Activated effector memory CD4-positive, alpha-beta T cell treated with Interleukin-2 at 50 U/mL for 16 hours (primary cell): ENCODE results near the gene AIRE.
"Not testable (repeated sequence)": the region's sequence is repeated elsewhere in the genome, so short reads cannot be mapped to it uniquely, and the experiment has no call there.

ENCODE experiments used
- DNase-seq: peaks from one replicate; pipeline ENCODE4 v3.0.0-alpha.2; 2020

Gene AIRE

DNA sequence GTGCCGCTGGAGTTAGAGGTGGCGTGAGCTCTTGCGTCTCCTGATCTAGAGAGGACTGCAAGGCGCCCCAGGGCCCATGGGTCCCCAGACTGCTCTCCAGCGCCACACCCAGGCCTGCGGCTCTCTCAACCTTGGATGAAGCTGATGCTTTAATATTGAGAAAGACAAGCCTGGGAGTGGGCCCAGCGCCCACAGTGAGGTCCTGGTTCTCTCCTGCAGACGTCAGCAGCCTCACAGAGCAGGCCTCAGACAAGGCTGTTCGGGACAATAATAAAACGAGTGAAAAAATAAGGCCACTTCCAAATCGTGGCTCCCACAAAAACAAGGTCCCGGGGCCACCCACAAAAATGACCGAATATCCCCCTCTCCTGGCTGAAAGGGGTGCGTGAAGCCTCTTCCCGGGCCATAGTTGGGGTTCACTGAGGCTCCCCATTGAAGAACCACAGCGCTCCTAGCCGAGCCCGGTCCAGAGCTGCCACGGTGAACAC lies 18.0 kb upstream of the AIRE start:
- no peak for DNase-seq

DNA sequence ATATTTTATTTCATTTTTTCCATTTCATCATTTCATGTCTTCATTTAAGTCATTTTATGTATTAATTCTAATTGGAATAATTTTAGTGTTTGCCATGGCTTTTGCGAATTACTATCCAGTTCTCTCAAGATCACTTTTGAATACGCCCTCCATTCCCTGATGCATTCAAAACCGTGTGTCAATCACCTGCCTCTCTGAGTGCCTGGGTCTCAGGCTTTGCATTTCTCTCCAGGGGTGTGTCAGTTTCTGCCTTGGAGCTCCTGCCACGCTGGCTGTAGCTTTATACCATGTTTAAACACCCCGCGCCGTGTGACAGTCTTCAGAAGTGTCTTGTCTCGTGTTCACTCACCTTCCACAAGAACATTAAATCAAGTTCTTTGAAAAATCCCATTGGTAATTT lies 16.6 kb upstream of the AIRE start:
- no peak for DNase-seq

GRCh38 chr21:44271558-44272283 lies 14.0 kb upstream of the AIRE start:
- no peak for DNase-seq

- DNase-seq, result no peak
Observed at GRCh38 chr21:44272284-44272858, 13.3 kb upstream of the AIRE start.

GRCh38 chr21:44273046-44273445 lies 12.6 kb upstream of the AIRE start:
- DNase-seq, result no peak

DNA sequence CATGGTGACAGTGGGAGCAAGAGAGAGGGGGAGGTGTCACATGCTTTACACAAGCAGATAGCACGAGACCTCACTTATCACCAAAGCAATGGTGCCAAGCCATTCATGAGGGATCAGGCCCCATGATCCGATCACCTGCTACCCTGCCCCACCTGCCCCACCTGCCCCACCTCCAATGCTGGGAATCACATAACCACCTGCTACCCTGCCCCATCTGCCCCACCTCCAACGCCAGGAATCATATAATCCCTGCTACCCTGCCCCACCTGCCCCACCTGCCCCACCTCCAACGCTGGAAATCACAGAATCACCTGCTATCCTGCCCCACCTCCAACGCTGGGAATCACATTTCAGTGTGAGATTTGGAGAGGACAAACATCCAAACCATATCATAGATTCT lies 10.6 kb upstream of the AIRE start:
- no peak for DNase-seq

DNA sequence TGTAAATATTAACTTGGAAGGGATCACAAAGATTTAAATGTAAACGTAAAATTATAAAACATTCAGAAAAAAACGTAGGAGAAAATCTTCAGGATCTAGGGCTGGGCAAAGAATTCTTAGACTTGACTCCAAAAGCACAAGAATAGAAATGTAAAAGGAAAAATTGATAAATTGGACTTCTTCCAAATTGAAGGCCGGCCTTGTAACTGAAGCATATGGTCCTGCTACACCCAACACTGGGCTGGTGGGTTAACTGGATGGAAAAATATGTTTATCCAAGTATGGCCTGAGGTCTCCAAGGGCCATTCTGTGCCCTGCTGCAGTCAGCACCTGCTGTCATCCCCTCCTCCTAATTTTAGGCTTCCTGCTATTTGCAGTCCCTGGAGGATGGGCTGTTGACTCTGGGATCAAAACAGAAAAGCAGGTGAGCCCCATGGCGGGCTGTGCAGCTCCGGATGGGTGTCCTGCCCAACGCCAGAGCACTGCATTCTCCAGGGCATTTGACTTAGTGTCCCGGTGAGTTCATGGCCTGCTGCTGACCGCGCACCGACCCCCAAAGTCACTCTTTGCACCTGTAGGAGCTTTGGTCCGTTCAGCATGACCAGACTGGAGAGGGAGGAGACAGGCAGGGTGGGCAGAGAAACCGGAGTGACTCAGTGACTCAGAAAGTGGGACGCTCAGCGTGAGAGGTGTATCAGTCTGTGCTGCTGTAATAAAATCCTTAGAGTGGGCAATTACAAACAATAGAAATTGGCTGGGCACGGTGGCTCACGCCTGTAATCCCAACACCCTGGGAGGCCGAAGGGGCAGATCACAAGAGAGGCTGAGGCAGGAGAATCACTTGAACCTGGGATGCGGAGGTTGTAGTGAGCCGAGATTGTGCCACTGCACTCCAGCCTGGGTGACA lies 6.1 kb upstream of the AIRE start:
- no peak for DNase-seq

DNA sequence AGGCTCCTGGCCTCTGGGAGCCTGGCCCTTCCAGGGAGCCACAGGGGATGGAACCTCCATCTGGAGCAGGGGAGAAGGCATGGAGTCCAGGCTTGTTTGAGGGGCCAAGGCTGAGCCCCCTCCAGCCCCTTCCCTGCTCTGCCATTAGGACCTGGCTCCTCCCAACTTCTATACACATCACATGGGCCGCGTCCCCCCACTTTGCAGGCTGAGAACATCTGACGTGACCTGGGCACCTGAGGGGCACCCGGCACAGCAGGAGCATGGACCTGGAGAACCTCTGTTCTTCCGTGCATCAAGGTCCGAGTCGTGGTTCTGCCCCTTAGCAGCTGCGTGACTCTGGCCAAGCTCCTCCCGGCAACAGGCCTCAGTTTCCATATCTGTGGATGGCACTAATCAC lies 3.9 kb upstream of the AIRE start:
- DNase-seq, result no peak

GRCh38 chr21:44282370-44282769 lies 3.3 kb upstream of the AIRE start:
- DNase-seq, result no peak

GRCh38 chr21:44283211-44283785 lies 2.4 kb upstream of the AIRE start:
- DNase-seq, result not testable (repeated sequence)

DNA sequence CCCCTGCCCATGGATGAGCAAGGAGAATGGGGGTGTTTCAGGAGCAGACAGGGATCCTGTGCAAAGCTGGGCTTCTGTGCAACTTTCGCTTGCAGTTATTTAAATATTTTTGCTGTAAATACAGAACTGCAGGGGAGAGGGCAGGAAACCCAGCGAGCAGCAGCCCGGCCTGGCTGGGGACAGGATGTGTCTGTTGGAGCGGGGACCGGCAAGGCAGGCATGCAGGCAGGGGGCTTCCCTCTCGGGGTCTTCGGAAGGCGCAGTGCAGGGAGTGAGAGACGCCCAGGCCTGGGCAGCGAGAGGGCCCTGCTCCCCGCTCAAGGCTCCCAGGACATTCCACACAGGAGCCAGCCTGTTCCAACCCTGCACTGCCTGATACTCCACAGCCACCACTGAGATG lies 1.7 kb upstream of the AIRE start:
- DNase-seq, result no peak

DNA sequence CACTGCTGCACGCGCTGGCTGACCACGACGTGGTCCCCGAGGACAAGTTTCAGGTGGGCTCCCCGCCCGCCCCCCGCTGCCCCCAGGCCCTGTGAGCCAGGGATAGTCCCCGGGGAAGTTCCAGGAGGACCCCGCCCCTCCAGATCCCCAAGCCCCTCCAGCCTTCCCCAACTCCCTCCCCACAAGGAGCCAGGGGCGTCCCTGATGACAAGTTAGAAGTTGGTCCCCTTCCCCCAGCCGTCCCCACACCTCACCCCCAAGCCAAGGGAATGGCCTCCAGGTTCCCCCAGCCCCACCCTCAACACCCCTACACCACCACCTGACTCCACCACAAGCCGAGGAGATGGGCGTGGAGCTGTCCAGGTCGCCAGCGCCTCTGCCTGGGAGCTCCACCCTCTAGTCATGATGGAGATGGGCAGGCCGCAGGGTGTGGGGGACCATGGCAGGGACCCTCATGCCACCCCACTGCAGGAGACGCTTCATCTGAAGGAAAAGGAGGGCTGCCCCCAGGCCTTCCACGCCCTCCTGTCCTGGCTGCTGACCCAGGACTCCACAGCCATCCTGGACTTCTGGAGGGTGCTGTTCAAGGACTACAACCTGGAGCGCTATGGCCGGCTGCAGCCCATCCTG lies 525 bp downstream of the AIRE start:
- DNase-seq, result no peak

DNA sequence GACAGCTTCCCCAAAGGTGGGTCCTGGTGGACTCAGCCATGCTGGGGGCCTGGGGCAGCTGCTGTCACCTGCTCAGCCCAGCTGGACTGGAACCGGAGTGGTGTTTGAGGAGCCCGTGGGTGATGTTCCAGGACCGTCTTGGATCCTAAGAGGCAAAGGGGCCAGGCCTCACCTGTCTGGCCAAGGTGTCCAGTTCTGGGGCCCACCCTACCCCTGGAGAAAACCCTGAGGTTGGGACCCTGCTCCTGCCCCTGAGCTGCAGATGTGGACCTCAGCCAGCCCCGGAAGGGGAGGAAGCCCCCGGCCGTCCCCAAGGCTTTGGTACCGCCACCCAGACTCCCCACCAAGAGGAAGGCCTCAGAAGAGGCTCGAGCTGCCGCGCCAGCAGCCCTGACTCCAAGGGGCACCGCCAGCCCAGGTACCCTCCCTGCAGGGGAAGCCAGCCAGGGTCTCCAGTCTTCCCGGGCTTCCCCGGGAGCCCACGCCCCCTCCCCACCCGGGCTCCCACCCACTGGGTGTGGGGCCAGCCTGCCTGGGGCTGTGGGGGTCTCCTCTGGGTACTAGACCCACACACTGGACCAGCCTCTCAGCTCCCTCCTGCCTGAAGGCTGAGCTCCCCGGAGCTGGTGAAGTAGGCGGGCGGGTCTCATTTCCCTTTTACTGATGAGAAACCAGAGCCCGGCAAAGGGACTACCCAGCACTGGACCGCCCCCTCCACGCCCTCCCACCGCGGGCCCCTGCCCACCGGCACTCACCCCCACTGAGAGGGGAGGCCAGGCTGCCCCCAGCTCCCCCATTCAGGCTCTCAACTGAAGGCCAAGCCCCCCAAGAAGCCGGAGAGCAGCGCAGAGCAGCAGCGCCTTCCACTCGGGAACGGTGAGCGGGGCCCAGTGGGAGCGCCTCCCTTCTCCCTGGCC lies 1.3 kb downstream of the AIRE start:
- no peak for DNase-seq

DNA sequence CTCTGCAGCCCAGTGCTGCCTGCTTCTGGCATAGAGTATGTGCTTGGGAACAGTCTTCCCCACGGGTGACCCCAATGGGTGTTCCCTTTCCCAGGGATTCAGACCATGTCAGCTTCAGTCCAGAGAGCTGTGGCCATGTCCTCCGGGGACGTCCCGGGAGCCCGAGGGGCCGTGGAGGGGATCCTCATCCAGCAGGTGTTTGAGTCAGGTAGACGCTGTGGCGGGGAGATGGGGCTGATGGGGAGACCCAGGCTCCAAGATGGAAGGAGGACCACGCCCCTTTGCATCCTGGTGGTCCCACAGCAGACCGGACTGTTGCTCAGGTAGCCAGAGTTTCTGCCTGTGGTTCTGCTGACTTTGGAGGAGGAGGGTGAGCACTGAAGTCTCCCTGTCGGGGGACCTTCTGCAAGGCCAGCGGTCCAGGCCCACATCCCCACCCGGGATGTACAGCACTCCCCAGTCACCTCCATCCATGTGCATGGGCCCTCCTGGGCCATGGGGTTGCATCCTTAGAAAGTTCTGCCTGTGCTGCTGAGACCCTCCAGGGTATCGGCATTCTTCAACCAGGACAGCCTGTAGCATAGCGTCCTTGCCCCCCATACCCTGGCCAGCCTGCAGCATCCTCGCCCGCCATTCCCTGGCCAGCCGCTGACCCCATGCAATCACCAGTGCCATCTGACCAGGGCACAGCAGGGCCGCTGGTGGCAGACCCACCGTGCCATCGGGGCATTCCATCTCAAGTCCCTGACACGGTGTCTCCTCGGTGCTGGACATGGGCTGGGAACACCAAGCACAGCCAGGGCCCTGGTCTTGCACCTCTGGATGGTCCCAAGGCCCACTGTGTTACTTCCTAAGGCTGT lies 2.8 kb downstream of the AIRE start:
- no peak for DNase-seq

DNA sequence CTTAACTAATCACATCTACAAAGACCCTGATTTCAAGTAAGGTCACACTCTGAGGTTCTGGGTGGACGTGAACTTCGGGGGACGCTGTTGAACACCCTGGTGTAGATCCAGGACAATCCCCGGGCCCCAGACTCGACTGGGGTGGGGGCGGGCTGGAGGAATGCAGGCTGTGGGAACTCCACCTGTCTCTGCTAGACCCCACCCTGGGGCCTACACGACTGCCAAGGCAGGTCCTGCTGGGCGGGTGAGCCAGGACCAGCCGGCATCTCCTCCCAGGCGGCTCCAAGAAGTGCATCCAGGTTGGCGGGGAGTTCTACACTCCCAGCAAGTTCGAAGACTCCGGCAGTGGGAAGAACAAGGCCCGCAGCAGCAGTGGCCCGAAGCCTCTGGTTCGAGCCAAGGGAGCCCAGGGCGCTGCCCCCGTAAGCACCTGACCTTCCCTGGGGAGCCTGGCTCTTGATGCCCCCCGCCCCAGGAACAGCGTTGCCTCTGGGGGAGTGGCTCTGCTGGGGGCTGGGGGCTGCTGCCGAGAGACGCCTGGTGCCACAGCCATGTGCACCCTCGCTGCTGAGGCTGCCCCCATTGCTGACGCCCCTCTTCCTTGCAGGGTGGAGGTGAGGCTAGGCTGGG lies 3.8 kb downstream of the AIRE start:
- DNase-seq, result no peak

DNA sequence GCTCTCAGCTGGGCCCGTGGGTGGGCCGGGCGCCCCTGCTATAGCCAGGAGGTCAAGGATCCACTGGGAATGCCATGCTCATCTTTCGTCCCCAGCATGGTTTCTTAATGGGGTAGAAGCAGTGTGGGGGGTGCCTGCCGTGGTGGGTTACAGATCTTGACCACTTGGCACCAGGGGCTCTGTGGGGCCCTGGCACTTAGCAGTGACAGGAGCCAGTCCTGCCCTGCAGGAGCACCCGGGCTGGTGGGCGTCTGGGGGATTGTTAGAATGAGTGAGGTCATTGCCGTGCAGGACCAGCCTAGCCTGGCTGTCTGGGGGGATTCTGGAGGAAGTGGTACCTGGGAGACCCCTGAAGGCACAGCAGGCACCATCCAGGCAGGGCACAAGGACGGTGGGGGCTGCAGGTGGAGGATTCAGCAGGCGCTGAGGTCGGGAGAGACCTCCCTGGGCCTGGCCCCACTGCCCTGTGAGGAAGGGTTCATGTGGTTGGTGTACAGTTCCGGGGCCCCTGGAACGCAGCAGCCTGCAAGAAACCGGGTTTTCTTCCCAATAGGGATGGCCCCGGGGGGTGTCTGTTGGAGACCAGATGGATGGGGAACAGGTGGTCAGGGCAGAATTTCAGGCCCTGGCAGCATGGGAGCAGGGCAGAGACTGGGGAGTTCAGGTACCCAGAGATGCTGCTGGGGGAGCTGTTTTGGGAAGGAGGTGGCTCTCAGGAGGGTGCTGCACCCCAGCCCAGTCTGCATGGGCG lies 4.8 kb downstream of the AIRE start:
- DNase-seq, result no peak

DNA sequence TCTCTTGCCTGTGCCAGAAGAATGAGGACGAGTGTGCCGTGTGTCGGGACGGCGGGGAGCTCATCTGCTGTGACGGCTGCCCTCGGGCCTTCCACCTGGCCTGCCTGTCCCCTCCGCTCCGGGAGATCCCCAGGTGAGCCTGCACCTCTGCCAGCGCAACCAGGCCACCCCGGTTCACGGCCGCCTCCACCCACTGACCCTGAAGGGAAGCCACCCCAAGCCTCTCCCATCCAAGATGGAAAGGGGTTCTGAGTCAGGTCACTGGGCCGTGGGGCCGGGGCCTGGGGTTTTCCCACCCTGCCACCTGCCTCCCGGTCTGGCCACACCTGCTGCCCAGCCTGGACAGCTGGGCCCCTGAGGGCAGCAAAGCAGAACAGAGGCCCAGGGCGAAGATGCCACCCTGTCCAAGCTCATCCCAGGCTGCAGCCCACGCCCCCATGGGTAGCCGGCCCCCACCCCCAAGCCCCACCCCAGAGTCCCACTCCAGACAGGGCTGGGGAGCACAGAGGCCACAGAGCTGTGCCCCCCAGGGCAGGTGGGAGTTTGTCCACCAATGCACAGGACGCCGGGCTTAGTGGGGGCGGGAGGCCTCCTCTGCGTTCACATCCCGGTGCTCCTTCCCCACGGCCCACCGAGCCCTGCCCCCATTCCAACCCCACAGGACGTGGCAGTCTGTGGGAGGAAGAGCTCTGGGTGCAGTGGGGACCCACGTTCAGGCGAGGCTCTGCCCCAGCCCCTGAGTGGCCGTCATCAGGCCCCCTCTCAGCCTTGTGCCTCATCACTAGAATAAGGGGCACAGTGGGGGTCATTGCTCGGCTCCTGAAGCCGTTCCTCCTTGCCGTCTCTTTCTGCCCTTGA lies 5.6 kb downstream of the AIRE start:
- no peak for DNase-seq
